Gastrocnemius medialis (tissue), 4 donors: Measurements from ENCODE around the gene NKX2-2. TPM values are rescaled to one million over a fixed set of nuclear protein-coding genes. Genes with fewer than 3 reads are reported as not detected.
A peak's percentile ranks its signal among the peaks of the same experiment; 100 is the strongest.

Experiments
- ATAC-seq, 2 donors: fragments of 150-250 bp; one replicate each; pipeline ENCODE4 v1.9.1; 2016
- DNase-seq, 2 donors: peaks; one replicate each; pipeline ENCODE4 v3.0.0-alpha.2; 2019
- H3K27ac ChIP-seq, 4 donors: fragments of 200-600 bp; sonication (generic); 1 replicate in 1 of 4; 2 replicates in 3 of 4; pipeline ENCODE4 v1.5.1; 2016 to 2018; ENCODE audit warnings: mild to moderate bottlenecking in 2 of 4, moderate library complexity in 1 of 4
- H3K27me3 ChIP-seq, 3 donors: fragments of 200-600 bp; sonication (generic) in 2 of 3; 1 replicate in 1 of 3; 2 replicates in 2 of 3; pipeline versions ENCODE4 v1.5.1 to v1.6.0; 2016 to 2019; ENCODE audit warnings: mild to moderate bottlenecking in 1 of 3, moderate library complexity in 1 of 3
- H3K36me3 ChIP-seq, 2 donors: fragments of 200-600 bp; sonication (generic) in 1 of 2; one replicate each; pipeline ENCODE4 v1.5.1; 2017 to 2018
- H3K4me1 ChIP-seq, 2 donors: fragments of 200-600 bp; sonication (generic) in 1 of 2; one replicate each; pipeline ENCODE4 v1.5.1; 2016 to 2017; ENCODE audit warnings: mild to moderate bottlenecking in 2 of 2
- H3K4me3 ChIP-seq, 4 donors: fragments of 200-600 bp; sonication (generic) in 3 of 4; 1 replicate in 1 of 4; 2 replicates in 3 of 4; pipeline ENCODE4 v1.5.1; 2016 to 2019; ENCODE audit warnings: mild to moderate bottlenecking in 2 of 4
- H3K9me3 ChIP-seq, 3 donors: fragments of 200-600 bp; sonication (generic) in 2 of 3; 1 replicate in 1 of 3; 2 replicates in 2 of 3; pipeline ENCODE4 v1.5.1; 2016 to 2019
- CTCF ChIP-seq, 5 experiments: fragments of 450-650 bp in 3 of 5; fragments of 200-600 bp in 2 of 5; sonication (generic) in 2 of 5; IDR thresholded peaks in 4 of 5; conservative IDR thresholded peaks in 1 of 5; 1 replicate in 4 of 5; 2 replicates in 1 of 5; pipeline ENCODE4 v1.5.1; 2016 to 2019; ENCODE audit warnings: antibody characterized with exemption in 5 of 5, mild to moderate bottlenecking in 3 of 5, moderate library complexity in 3 of 5
- POLR2A ChIP-seq, 2 donors: fragments of 450-650 bp; IDR thresholded peaks; one replicate each; pipeline ENCODE4 v1.6.1; 2017; ENCODE audit warnings: antibody characterized with exemption in 2 of 2, mild to moderate bottlenecking in 2 of 2, moderate library complexity in 2 of 2
- in situ Hi-C, 4 donors: fragments of 200-750 bp; cut with MboI; loops; one replicate each; pipeline versions ENCODE4 v1.15.0 to v1.8.0; 2017; ENCODE audit warnings: low sequenced_read_pairs in 4 of 4
- intact Hi-C: fragments of 100-400 bp; cut with DNase I; formaldehyde crosslinking; loops from one replicate; pipeline ENCODE4 v1.15.1; 2023; ENCODE audit warnings: low total_unique reads
- total RNA-seq, 4 donors: library from RNA; depleted of rRNA; stranded (reverse); fragments of >200 nt; gene quantifications; one replicate each; pipeline versions ENCODE4 v1.1.0 to v1.2.3, GENCODE V29; 2016

The NKX2-2 gene
- total RNA-seq, 4 donors from 2014 or later = not detected

DNA sequence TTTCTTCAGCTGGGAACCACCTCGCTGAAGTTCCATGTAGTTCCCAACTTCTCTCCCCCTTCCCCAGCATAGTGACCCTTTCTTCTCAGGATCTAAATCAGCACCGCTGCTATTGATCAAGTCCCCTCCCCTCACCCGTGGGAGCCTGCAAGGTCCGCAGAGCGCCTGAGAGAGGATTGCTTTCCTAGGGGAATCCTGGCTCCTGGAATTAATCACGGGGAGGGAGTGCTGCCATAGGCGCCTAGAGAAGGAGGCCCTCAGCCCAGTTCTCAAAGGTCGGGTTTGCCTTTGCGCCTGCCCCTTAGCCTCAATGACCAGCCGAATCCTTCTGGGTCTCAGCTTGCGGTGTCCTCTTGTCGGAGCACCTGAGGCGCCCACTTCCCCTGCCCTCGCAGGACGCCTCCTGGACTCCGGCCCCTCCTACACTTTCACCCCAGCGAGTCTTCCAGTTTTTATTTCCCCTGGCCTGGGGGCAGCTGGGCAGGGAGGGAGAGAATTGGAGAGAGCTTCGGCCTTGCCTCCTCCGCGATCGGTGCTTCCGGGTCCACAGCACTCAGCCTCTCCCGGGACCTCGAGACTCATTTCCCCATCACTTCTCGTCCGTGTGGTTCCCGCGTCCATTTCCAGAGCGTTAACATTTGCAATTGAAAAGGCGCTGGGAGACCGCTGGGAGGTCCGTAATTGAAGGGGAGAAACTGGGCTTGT is 3.1 kb upstream of the NKX2-2 start:
- intact Hi-C loops = no loop called here
- TF ChIP-seq POLR2A (IDR thresholded peaks at IDR 0.05) (no peak), CTCF (IDR thresholded peaks at IDR 0.05 in 4 of 5, conservative IDR thresholded peaks at IDR 0.05 in 1 of 5) (no peak)

GRCh38 chr20:21516180-21516567 is 2.3 kb upstream of the NKX2-2 start:
- TF ChIP-seq CTCF (IDR thresholded peaks at IDR 0.05 in 4 of 5, conservative IDR thresholded peaks at IDR 0.05 in 1 of 5) = no peak
- TF ChIP-seq POLR2A (IDR thresholded peaks at IDR 0.05) = no peak
- no peaks in the 10 kb centered on the region for H3K9me3 ChIP-seq
- peaks cover 19 to 33% of the 10 kb centered on the region in 2 donors for H3K4me1 ChIP-seq
- DNase-seq (no peak), ATAC-seq (no peak)
- no peak overlapping the region for H3K4me3 ChIP-seq
- no peaks in the 10 kb centered on the region for H3K36me3 ChIP-seq
- in situ Hi-C loops = no loop called here
- peaks cover 91 to 100% (median 99%) of the 10 kb centered on the region in 3 donors for H3K27me3 ChIP-seq
- no peak overlapping the region for H3K27ac ChIP-seq
- intact Hi-C loops = no loop called here

More for the DNA sequence above, 3.1 kb upstream of the NKX2-2 start:
- ATAC-seq (no peak), DNase-seq (no peak)
- Histone ChIP-seq H3K4me1 (peaks cover 17 to 42% of the 10 kb centered on the region in 2 donors), H3K4me3 (no peak overlapping the region), H3K27ac (no peak overlapping the region), H3K27me3 (peaks cover 95 to 100% (median 99%) of the 10 kb centered on the region in 3 donors), H3K9me3 (no peaks in the 10 kb centered on the region), H3K36me3 (no peaks in the 10 kb centered on the region)
- in situ Hi-C loops = no loop called here

DNA sequence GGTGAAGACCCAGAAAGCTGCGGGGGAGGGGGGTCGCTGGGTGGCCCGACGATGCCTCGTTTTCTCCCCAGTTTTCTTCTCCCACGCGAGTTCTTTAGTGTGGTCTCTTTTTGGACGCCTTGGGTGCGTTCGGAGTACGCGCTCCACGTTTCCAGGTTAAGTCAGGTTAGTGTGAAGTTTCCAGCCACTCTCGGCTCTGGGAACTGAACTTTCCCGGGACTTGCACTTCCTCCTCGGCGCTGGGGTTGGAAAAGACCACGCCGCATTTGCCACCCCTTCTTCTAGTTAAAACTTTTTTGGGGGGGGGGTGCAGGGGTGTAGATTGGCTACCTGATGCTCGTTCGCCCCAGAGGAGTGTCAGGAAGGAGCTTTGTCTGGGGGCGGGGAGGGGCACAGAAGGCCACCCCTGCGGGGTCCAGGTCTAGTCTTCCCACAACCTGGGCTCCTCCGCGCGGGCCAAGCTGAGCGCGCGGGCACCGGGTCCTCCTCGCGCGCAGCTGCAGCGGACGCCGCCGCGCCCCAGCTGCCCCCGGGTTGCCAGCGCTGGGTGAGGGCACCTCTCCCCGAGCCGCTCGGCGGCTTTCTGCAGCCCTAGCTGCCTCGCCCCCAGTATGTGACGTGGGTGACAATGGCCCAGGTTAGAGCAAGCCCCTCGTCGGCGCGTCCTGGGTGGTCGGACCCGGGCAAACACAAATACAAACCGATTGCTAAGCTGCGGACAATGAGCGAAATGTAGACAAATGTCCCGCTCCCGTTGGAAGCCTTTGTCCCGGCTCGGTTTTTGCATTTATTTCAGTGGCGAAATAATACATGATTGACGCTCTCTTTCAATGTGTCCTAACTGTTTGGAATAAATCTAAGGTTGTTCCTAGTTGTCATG is 1.7 kb upstream of the NKX2-2 start:
- in situ Hi-C loops = no loop called here
- intact Hi-C loops = no loop called here

More for the DNA sequence above, 1.7 kb upstream of the NKX2-2 start:
- Histone ChIP-seq H3K4me3 (peak overlapping the region in 1 of 4 donors; percentile 10), H3K9me3 (no peaks in the 10 kb centered on the region), H3K27me3 (peaks cover 91 to 100% (median 99%) of the 10 kb centered on the region in 3 donors), H3K4me1 (peaks cover 24 to 35% of the 10 kb centered on the region in 2 donors), H3K36me3 (no peaks in the 10 kb centered on the region), H3K27ac (no peak overlapping the region)
- ATAC-seq (no peak), DNase-seq (no peak)
- TF ChIP-seq CTCF (IDR thresholded peaks at IDR 0.05 in 4 of 5, conservative IDR thresholded peaks at IDR 0.05 in 1 of 5) = no peak
- TF ChIP-seq POLR2A (IDR thresholded peaks at IDR 0.05) = no peak
